Parathyroid adenoma (tissue), 2 donors: ENCODE results near the gene R3HCC1L.
"Not testable (repeated sequence)": the region's sequence is repeated elsewhere in the genome, so short reads cannot be mapped to it uniquely, and the experiment has no call there.

Experiments
- H2AFZ ChIP-seq: fragments of 300-600 bp; sonication (generic); one replicate; pipeline ENCODE4 v1.7.0; 2017; ENCODE audit warnings: antibody characterized with exemption, mild to moderate bottlenecking
- H3K27ac ChIP-seq: fragments of 300-600 bp; sonication (generic); one replicate; pipeline ENCODE4 v1.7.0; 2017
- H3K27me3 ChIP-seq: fragments of 300-600 bp; sonication (generic); one replicate; pipeline ENCODE4 v1.7.0; 2017; ENCODE audit warnings: low read length; ENCODE audit not compliant: control insufficient read depth, insufficient read depth
- H3K36me3 ChIP-seq: fragments of 300-600 bp; sonication (generic); one replicate; pipeline ENCODE4 v1.7.0; 2017; ENCODE audit warnings: low read length; ENCODE audit not compliant: control insufficient read depth, insufficient read depth
- H3K4me1 ChIP-seq: fragments of 300-600 bp; sonication (generic); one replicate; pipeline ENCODE4 v1.7.0; 2017; ENCODE audit warnings: control low read depth
- H3K4me2 ChIP-seq: fragments of 300-600 bp; sonication (generic); one replicate; pipeline ENCODE4 v1.7.0; 2017; ENCODE audit warnings: low read length
- H3K4me3 ChIP-seq: fragments of 300-600 bp; sonication (generic); one replicate; pipeline ENCODE4 v1.7.0; 2017; ENCODE audit warnings: low read depth, low read length
- H3K79me2 ChIP-seq: fragments of 300-600 bp; sonication (generic); one replicate; pipeline ENCODE4 v1.7.0; 2017; ENCODE audit warnings: control low read depth
- H3K9ac ChIP-seq: fragments of 300-600 bp; sonication (generic); one replicate; pipeline ENCODE4 v1.7.0; 2017; ENCODE audit warnings: mild to moderate bottlenecking
- H3K9me3 ChIP-seq: fragments of 300-600 bp; sonication (generic); one replicate; pipeline ENCODE4 v1.7.0; 2017; ENCODE audit warnings: low read length; ENCODE audit not compliant: control insufficient read depth
- TF ChIP-seq, protein P1 (sequence below): fragments of 300-600 bp; sonication (generic); IDR thresholded peaks from one replicate; pipeline ENCODE4 v1.7.0; 2017; ENCODE audit warnings: antibody characterized with exemption, mild to moderate bottlenecking
- donor health status: primary hyperparathyroidism.

R3HCC1L gene

DNA sequence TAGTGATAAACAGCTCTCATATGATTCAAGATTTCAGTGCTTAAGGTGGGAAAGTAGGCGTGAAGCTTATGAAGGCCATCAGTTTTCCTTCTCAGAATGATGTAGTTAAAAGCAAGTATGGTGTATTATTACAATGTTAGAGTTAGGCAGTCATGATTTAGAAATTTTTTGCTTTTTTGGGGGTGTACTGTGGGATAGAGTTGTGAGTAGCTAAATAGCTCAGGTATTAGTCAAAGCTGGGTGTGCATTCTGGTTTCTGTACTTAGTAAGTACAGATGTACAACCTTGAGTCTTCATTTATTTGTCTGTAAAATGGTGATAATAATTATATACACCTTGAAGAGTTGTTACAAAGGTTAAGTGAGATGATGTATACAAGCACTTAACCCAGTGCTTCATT is 52.2 kb downstream of the R3HCC1L start:
- Histone ChIP-seq H3K4me2 (no peak overlapping the region), H3K4me1 (no peaks in the 10 kb centered on the region), H2AFZ (no peak overlapping the region), H3K4me3 (no peak overlapping the region), H3K9me3 (no peaks in the 10 kb centered on the region), H3K9ac (no peak overlapping the region), H3K36me3 (no peaks in the 10 kb centered on the region), H3K27me3 (no peaks in the 10 kb centered on the region), H3K79me2 (peaks cover 8% of the 10 kb centered on the region), H3K27ac (no peak overlapping the region)
- TF ChIP-seq, protein P1, sequence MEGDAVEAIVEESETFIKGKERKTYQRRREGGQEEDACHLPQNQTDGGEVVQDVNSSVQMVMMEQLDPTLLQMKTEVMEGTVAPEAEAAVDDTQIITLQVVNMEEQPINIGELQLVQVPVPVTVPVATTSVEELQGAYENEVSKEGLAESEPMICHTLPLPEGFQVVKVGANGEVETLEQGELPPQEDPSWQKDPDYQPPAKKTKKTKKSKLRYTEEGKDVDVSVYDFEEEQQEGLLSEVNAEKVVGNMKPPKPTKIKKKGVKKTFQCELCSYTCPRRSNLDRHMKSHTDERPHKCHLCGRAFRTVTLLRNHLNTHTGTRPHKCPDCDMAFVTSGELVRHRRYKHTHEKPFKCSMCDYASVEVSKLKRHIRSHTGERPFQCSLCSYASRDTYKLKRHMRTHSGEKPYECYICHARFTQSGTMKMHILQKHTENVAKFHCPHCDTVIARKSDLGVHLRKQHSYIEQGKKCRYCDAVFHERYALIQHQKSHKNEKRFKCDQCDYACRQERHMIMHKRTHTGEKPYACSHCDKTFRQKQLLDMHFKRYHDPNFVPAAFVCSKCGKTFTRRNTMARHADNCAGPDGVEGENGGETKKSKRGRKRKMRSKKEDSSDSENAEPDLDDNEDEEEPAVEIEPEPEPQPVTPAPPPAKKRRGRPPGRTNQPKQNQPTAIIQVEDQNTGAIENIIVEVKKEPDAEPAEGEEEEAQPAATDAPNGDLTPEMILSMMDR = no peak

DNA sequence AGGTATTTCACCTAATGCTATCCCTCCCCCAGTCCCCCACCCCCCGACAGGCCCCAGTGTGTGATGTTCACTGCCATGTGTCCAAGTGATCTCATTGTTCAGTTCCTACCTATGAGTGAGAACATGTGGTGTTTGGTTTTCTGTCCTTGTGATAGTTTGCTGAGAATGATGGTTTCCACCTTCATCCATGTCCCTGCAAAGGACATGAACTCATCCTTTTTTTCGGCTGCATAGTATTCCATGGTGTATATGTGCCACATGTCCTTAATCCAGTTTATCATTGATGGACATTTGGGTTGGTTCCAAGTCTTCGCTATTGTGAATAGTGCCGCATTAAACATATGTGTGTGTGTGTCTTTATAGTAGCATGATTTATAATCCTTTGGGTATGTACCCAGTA is 56.3 kb downstream of the R3HCC1L start:
- H3K79me2 ChIP-seq, H3K4me1 ChIP-seq, H2AFZ ChIP-seq, H3K27me3 ChIP-seq, H3K27ac ChIP-seq, H3K4me2 ChIP-seq, H3K4me3 ChIP-seq, H3K9me3 ChIP-seq, H3K36me3 ChIP-seq, H3K9ac ChIP-seq: not testable (repeated sequence)

GRCh38 chr10:98193037-98193436 is 58.6 kb downstream of the R3HCC1L start:
- H3K9ac ChIP-seq = no peak overlapping the region
- H3K4me2 ChIP-seq = no peak overlapping the region
- H3K4me3 ChIP-seq = no peak overlapping the region
- no peaks in the 10 kb centered on the region for H3K27me3 ChIP-seq
- no peaks in the 10 kb centered on the region for H3K36me3 ChIP-seq
- H3K79me2 ChIP-seq = no peaks in the 10 kb centered on the region
- H3K9me3 ChIP-seq = no peaks in the 10 kb centered on the region
- TF ChIP-seq, protein P1 = no peak
- H2AFZ ChIP-seq = no peak overlapping the region
- H3K27ac ChIP-seq = no peak overlapping the region
- no peaks in the 10 kb centered on the region for H3K4me1 ChIP-seq

DNA sequence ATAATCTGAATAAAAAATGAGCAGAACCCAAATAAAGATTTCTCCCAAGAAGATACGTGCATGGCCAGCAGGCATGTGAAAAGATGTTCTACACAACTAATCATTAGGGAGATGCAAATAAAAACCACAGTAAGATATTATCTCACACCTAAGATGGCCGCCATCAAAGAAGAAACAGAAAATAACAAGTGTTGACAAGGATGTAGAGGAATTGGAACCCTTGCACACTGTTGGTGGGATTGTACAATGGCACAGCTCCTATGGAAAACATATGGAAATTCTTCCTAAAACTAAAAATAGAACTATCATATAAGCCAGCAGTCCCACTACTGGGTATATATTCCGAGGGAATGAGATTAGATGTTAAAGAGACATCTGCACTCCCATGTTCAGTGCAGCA is 60.2 kb downstream of the R3HCC1L start:
- Histone ChIP-seq H2AFZ (no peak overlapping the region), H3K9me3 (no peaks in the 10 kb centered on the region), H3K4me1 (no peaks in the 10 kb centered on the region), H3K79me2 (no peaks in the 10 kb centered on the region), H3K4me3 (no peak overlapping the region), H3K36me3 (no peaks in the 10 kb centered on the region), H3K4me2 (no peak overlapping the region), H3K27ac (no peak overlapping the region), H3K9ac (no peak overlapping the region), H3K27me3 (no peaks in the 10 kb centered on the region)
- TF ChIP-seq, protein P1 = no peak

DNA sequence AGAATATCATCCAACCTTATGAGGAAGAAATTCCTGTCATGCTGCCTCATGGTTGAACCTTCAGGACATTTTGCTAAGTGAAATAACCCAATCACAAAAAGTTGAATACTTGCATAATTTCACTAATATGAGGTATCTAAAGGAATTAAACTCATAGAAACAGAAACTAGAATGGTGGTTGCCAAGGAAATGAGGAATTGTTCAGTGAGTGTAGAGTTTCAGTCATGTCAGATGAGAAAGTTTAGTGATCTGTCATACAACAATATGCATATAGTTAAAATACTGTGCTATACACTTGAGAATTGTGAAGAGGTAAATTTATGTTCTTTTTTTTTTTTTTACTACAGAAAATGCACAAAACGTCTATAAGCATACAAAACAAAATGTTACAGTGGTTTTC is 60.7 kb downstream of the R3HCC1L start:
- Histone ChIP-seq H3K36me3 (no peaks in the 10 kb centered on the region), H3K79me2 (no peaks in the 10 kb centered on the region), H3K4me3 (no peak overlapping the region), H3K27me3 (no peaks in the 10 kb centered on the region), H3K4me2 (no peak overlapping the region), H2AFZ (no peak overlapping the region), H3K27ac (no peak overlapping the region), H3K9ac (no peak overlapping the region), H3K9me3 (no peaks in the 10 kb centered on the region), H3K4me1 (no peaks in the 10 kb centered on the region)
- TF ChIP-seq, protein P1 = no peak
